K562 (cell line): Measurements from ENCODE around the gene RASGEF1C. TPM values are rescaled to one million over a fixed set of nuclear protein-coding genes. Genes with fewer than 3 reads are reported as not detected.
A peak's percentile ranks its signal among the peaks of the same experiment; 100 is the strongest.

Experiments
- ATAC-seq: fragments of 200-7000 bp; cut with Tn5 transposase; 3 replicates; pipeline ENCODE4 v1.9.1; 2020; ENCODE audit warnings: moderate library complexity
- BruUV-seq: library from RNA; stranded (reverse); fragments of 400-500 nt; replicated peaks from 2 replicates; lab custom pipeline; 2021; lab: Mats Ljungman, UMichigan
- CTCF ChIA-PET: fragments of 300-600 bp; formaldehyde crosslinking; extraction: SDS; loops from one replicate; lab custom pipeline; 2021; ENCODE audit warnings: low intra/inter-chr PET ratio; lab: Yijun Ruan, JAX
- POLR2A ChIA-PET: fragments of 300-600, 350-650 bp; sonication (Branson Sonifier 250); formaldehyde crosslinking; extraction: SDS; loops from one replicate; lab custom pipeline; 2021; ENCODE audit warnings: antibody characterized with exemption, inconsistent platforms; lab: Yijun Ruan, JAX
- DNase-seq, 4 experiments: peaks; one replicate each; pipeline versions ENCODE4 v3.0.0 to v3.0.0-alpha.2; 2011 to 2018; ENCODE audit warnings: low spot score in 3 of 4, mixed read lengths in 3 of 4; ENCODE audit errors: extremely low read depth in 1 of 4
- FAIRE-seq: peaks from 2 replicates; lab custom pipeline; 2011; peaks lifted over from hg19 to GRCh38; lab: Jason Lieb, UNC
- H2AFZ ChIP-seq: 2 replicates; pipeline ENCODE4 v1.6.0; 2011; ENCODE audit warnings: low read depth, low read length, control low read depth, inconsistent platforms
- H3K27ac ChIP-seq: fragments of 200-600 bp; 3 replicates; pipeline ENCODE4 v1.8.0; 2011; ENCODE audit warnings: low read depth, mild to moderate bottlenecking, control low read depth, inconsistent platforms, low read length, moderate library complexity, mixed read lengths; ENCODE audit errors: extremely low read depth
- H3K27me3 ChIP-seq, 2 experiments: fragments of 300-600 bp in 1 of 2; 2 replicates in 1 of 2; 3 replicates in 1 of 2; pipeline versions ENCODE4 v1.6.0 to v1.8.0; 2011; ENCODE audit warnings: inconsistent platforms in 2 of 2, low read length in 2 of 2, mild to moderate bottlenecking in 1 of 2, mixed read lengths in 1 of 2, moderate library complexity in 1 of 2; ENCODE audit not compliant: control insufficient read depth in 2 of 2, insufficient read depth in 2 of 2
- H3K36me3 ChIP-seq: fragments of 300-600 bp; 3 replicates; pipeline ENCODE4 v1.8.0; 2011; ENCODE audit warnings: mild to moderate bottlenecking, low read length, inconsistent platforms; ENCODE audit not compliant: control insufficient read depth, insufficient read depth
- H3K4me1 ChIP-seq, 2 experiments: fragments of 200-600 bp in 1 of 2; replicated peaks in 1 of 2; 2 replicates in 1 of 2; 3 replicates in 1 of 2; pipeline versions ENCODE4 v1.5.1 to v1.8.0; 2011; ENCODE audit warnings: inconsistent platforms in 2 of 2, low read length in 2 of 2, mild to moderate bottlenecking in 1 of 2, mixed read lengths in 1 of 2, moderate library complexity in 1 of 2; ENCODE audit not compliant: control insufficient read depth in 2 of 2, insufficient read depth in 2 of 2
- H3K4me2 ChIP-seq: 2 replicates; pipeline ENCODE4 v1.6.1; 2011; ENCODE audit warnings: low read length, control low read depth, inconsistent platforms, mixed read lengths; ENCODE audit not compliant: insufficient read depth
- H3K4me3 ChIP-seq: fragments of 200-600 bp; sonication (generic), shearing (Covaris generic); 2 replicates; pipeline ENCODE4 v1.5.1; 2016; ENCODE audit warnings: control low read depth, inconsistent platforms
- H3K79me2 ChIP-seq: fragments of 200-600 bp; 3 replicates; pipeline ENCODE4 v1.8.0; 2011; ENCODE audit warnings: low read length, inconsistent platforms; ENCODE audit not compliant: control insufficient read depth, insufficient read depth
- H3K9ac ChIP-seq, 2 experiments: 2 replicates each; pipeline versions ENCODE4 v1.6.0 to v1.6.1; 2011; ENCODE audit warnings: low read depth in 2 of 2, low read length in 2 of 2, control low read depth in 1 of 2, inconsistent platforms in 1 of 2, mild to moderate bottlenecking in 1 of 2, mixed read lengths in 1 of 2; ENCODE audit not compliant: insufficient read depth in 1 of 2
- H3K9me1 ChIP-seq: one replicate; pipeline ENCODE4 v1.6.0; 2011; ENCODE audit warnings: inconsistent platforms, mild to moderate bottlenecking, low read length, moderate library complexity; ENCODE audit not compliant: control insufficient read depth, insufficient read depth
- H3K9me3 ChIP-seq: replicated peaks from 2 replicates; pipeline ENCODE4 v1.5.1; 2011; ENCODE audit warnings: low read depth, low read length, inconsistent platforms; ENCODE audit not compliant: control insufficient read depth, insufficient read depth
- H4K20me1 ChIP-seq: replicated peaks from 2 replicates; pipeline ENCODE4 v1.6.1; 2011; ENCODE audit warnings: low read length, inconsistent platforms, mixed read lengths; ENCODE audit not compliant: control insufficient read depth, insufficient read depth
- ATF6 ChIP-seq: sonication (generic); formaldehyde crosslinking; IDR thresholded peaks from 2 replicates; pipeline ENCODE4 v1.4.0; 2020; ENCODE audit warnings: mild to moderate bottlenecking, missing genetic modification reagents
- BCOR ChIP-seq: fragments of 450-650 bp; IDR thresholded peaks from 2 replicates; pipeline ENCODE4 v1.6.1; 2016
- BMI1 ChIP-seq: fragments of 150-350 bp; IDR thresholded peaks from 2 replicates; pipeline ENCODE4 v1.6.1; 2014; ENCODE audit warnings: low read length
- C11orf30 ChIP-seq: fragments of 450-650 bp; IDR thresholded peaks from 2 replicates; pipeline ENCODE4 v1.6.1; 2016; ENCODE audit warnings: low read depth, mild to moderate bottlenecking
- CBX1 ChIP-seq: sonication (generic); IDR thresholded peaks from 2 replicates; pipeline ENCODE4 v1.6.1; 2016; ENCODE audit warnings: antibody characterized with exemption, low read depth, mild to moderate bottlenecking
- MTA2 ChIP-seq: fragments of 450-650 bp; IDR thresholded peaks from 2 replicates; pipeline ENCODE4 v1.6.1; 2016; ENCODE audit warnings: low read depth
- SPI1 ChIP-seq: IDR thresholded peaks from 2 replicates; pipeline ENCODE4 v1.6.1; 2011; ENCODE audit warnings: low read depth, low read length, control low read depth, borderline replicate concordance
- YY1 ChIP-seq, 3 experiments: IDR thresholded peaks; 2 replicates each; pipeline ENCODE4 v1.6.1; 2011; ENCODE audit warnings: low read length in 2 of 3, mild to moderate bottlenecking in 2 of 3, moderate library complexity in 2 of 3, borderline replicate concordance in 1 of 3, control low read depth in 1 of 3, low read depth in 1 of 3; ENCODE audit not compliant: insufficient read depth in 3 of 3, insufficient replicate concordance in 2 of 3, control insufficient read depth in 1 of 3, insufficient read length in 1 of 3; ENCODE audit errors: extremely low read depth in 1 of 3
- ZBTB40 ChIP-seq, 2 experiments: fragments of 450-650 bp in 1 of 2; sonication (generic) in 1 of 2; formaldehyde crosslinking in 1 of 2; IDR thresholded peaks; 2 replicates each; pipeline versions ENCODE4 v1.7.1 to v1.9.0; 2016 to 2022; ENCODE audit warnings: inconsistent platforms in 1 of 2, mild to moderate bottlenecking in 1 of 2, missing genetic modification reagents in 1 of 2
- ZNF121 ChIP-seq: sonication (generic); formaldehyde crosslinking; conservative IDR thresholded peaks from 2 replicates; pipeline ENCODE4 v1.8.0; 2022; ENCODE audit warnings: missing genetic modification reagents
- WGBS: fragments of 100-300 bp; shearing (Covaris generic); methylation state at CpG from one replicate; pipeline ENCODE4 v1.1.6; 2016; ENCODE audit warnings: low coverage, mixed read lengths; ENCODE audit not compliant: insufficient coverage; ENCODE audit errors: missing lambda C conversion rate; 5-methylcytosine and 5-hydroxymethylcytosine counted together
- in situ Hi-C: fragments of 300-500 bp; cut with MboI; formaldehyde crosslinking; loops from 4 replicates; pipeline ENCODE4 v1.15.0; 2018; ENCODE audit warnings: inconsistent platforms, mixed read lengths
- intact Hi-C: fragments of 100-400 bp; cut with micrococcal nuclease; formaldehyde crosslinking; loops from 2 replicates; pipeline ENCODE4 v1.14.2; 2022
- polyA plus RNA-seq, 8 experiments: library from polyadenylated mRNA; depleted of rRNA in 4 of 8; stranded (reverse) in 5 of 8; unstranded in 3 of 8; fragments of >200 nt; fragmentation: Nextera tagmentation in 2 of 8; fragmentation: Illumina TruSeq in 1 of 8; extraction: Ambion mirVana in 2 of 8; extraction: Trizol in 1 of 8; gene quantifications; 2 replicates each; pipeline versions ENCODE4 v1.2.1 to v1.2.3, GENCODE V29; 2011 to 2014; ENCODE audit warnings: inconsistent platforms in 1 of 8, missing spikeins in 1 of 8
- total RNA-seq, 7 experiments: library from RNA; depleted of rRNA in 6 of 7; stranded (reverse); fragments of >200 nt in 6 of 7; fragmentation: Illumina TruSeq in 2 of 7; extraction: Trizol in 2 of 7; gene quantifications; 2 replicates each; pipeline versions ENCODE4 v1.2.1 to v1.2.3, GENCODE V29; 2011 to 2021; ENCODE audit warnings: low replicate concordance in 1 of 7

RASGEF1C gene
- total and polyA plus RNA-seq, 9 of the 15 experiments (the other 6 are each of a cell fraction or from before 2014, with no cell fraction given) = 0.04 to 1.1 (median 0.21) TPM; not detected in 4

GRCh38 chr5:180086816-180087399 is 122.1 kb downstream of the RASGEF1C start:
- no peak overlapping the region for H3K9ac ChIP-seq
- WGBS = 30% methylated on average over 8 of the region's 11 CpGs
- H3K9me3 ChIP-seq = no peaks in the 10 kb centered on the region
- no peak overlapping the region for H3K4me3 ChIP-seq
- intact Hi-C loops (no loop called here), in situ Hi-C loops (no loop called here)
- CTCF ChIA-PET = no interaction called here
- no peaks in the 10 kb centered on the region for H3K36me3 ChIP-seq
- ATAC-seq (peak; percentile 57), FAIRE-seq (no peak), DNase-seq (peak in 1 of 4 experiments; percentile 46)
- POLR2A ChIA-PET = interaction anchor here (0.9 kb wide), 2 partner anchors 9 to 10 kb away, joined by 4 read pairs; no protein-coding TSS in a partner anchor
- no peaks in the 10 kb centered on the region for H3K79me2 ChIP-seq
- H4K20me1 ChIP-seq = 0 out of 2 replicates have a peak, but pooled peaks cover 2% of the 10 kb centered on the region
- H3K27me3 ChIP-seq = peaks cover 0 to 5% of the 10 kb centered on the region in 2 experiments; a peak in 1 of 5 replicates
- H3K27ac ChIP-seq = no peak overlapping the region
- no TSS peak for BruUV-seq
- H3K4me1 ChIP-seq = peaks cover 24 to 30% of the 10 kb centered on the region in 2 experiments
- no peaks in the 10 kb centered on the region for H3K9me1 ChIP-seq
- no peak overlapping the region for H2AFZ ChIP-seq
- H3K4me2 ChIP-seq = no peak overlapping the region
- TF ChIP-seq BMI1 = no peak
- no peak for TF ChIP-seq ATF6 (CRISPR knock-in tag)
- TF ChIP-seq MTA2 = no peak
- no peak for TF ChIP-seq YY1 (IDR thresholded peaks at IDR 0.05; ENCODE audit: borderline replicate concordance in 1 of 3, control insufficient read depth in 1 of 3, extremely low read depth in 1 of 3, insufficient read depth in 3 of 3, insufficient read length in 1 of 3, insufficient replicate concordance in 2 of 3, low read depth in 1 of 3, low read length in 2 of 3)
- peak; percentile 71 for TF ChIP-seq BCOR
- peak; percentile 92 for TF ChIP-seq ZNF121 (CRISPR knock-in tag)
- 0 out of 2 replicates have a peak, but pooled peaks have one; percentile 17 for TF ChIP-seq SPI1
- 0 out of 2 replicates have a peak, but pooled peaks have one; percentile 49 for TF ChIP-seq CBX1
- TF ChIP-seq ZBTB40 (IDR thresholded peaks at IDR 0.05) = no peak
- TF ChIP-seq ZBTB40 (CRISPR knock-in tag; IDR thresholded peaks at IDR 0.05) = no peak
- TF ChIP-seq C11orf30 = no peak
